ENCODE results near the gene ERAP2.

ERAP2 gene

GRCh38 chr5:96863949-96864584 lies 12.2 kb upstream of the ERAP2 start:
- H3K9ac ChIP-seq (ENCODE audit: low read depth, low read length), result no peak overlapping the region
- H3K36me3 ChIP-seq (ENCODE audit: control insufficient read depth, insufficient read depth, low read length), result no peaks in the 10 kb centered on the region
- H3K27ac ChIP-seq (ENCODE audit: low read depth, low read length), result no peak overlapping the region
- no peaks in the 10 kb centered on the region for H3K27me3 ChIP-seq (ENCODE audit: control insufficient read depth, insufficient read depth, low read length)
- peaks cover 1% of the 10 kb centered on the region; the same call in 1 of the 2 replicates for H3K4me1 ChIP-seq (ENCODE audit: control insufficient read depth, insufficient read depth, low read length)
- H3K4me3 ChIP-seq (ENCODE audit: low read depth, low read length), result no peak overlapping the region
- H3K9me3 ChIP-seq (ENCODE audit: control insufficient read depth, insufficient read depth, low read length), result no peaks in the 10 kb centered on the region

- Histone ChIP-seq H3K27ac (ENCODE audit: low read depth, low read length) (no peak overlapping the region), H3K27me3 (ENCODE audit: control insufficient read depth, insufficient read depth, low read length) (no peaks in the 10 kb centered on the region), H3K4me3 (ENCODE audit: low read depth, low read length) (no peak overlapping the region), H3K9ac (ENCODE audit: low read depth, low read length) (no peak overlapping the region), H3K36me3 (ENCODE audit: control insufficient read depth, insufficient read depth, low read length) (no peaks in the 10 kb centered on the region), H3K9me3 (ENCODE audit: control insufficient read depth, insufficient read depth, low read length) (no peaks in the 10 kb centered on the region), H3K4me1 (ENCODE audit: control insufficient read depth, insufficient read depth, low read length) (peaks cover 11% of the 10 kb centered on the region)
Measured at GRCh38 chr5:96864922-96865530, 11.3 kb upstream of the ERAP2 start.

GRCh38 chr5:96868603-96869371 lies 7.5 kb upstream of the ERAP2 start:
- Histone ChIP-seq H3K27ac (ENCODE audit: low read depth, low read length) (no peak overlapping the region), H3K27me3 (ENCODE audit: control insufficient read depth, insufficient read depth, low read length) (no peaks in the 10 kb centered on the region), H3K4me3 (ENCODE audit: low read depth, low read length) (no peak overlapping the region), H3K36me3 (ENCODE audit: control insufficient read depth, insufficient read depth, low read length) (no peaks in the 10 kb centered on the region), H3K4me1 (ENCODE audit: control insufficient read depth, insufficient read depth, low read length) (peaks cover 28% of the 10 kb centered on the region), H3K9me3 (ENCODE audit: control insufficient read depth, insufficient read depth, low read length) (no peaks in the 10 kb centered on the region), H3K9ac (ENCODE audit: low read depth, low read length) (no peak overlapping the region)

GRCh38 chr5:96869372-96869641 lies 7.0 kb upstream of the ERAP2 start:
- no peak overlapping the region for H3K9ac ChIP-seq (ENCODE audit: low read depth, low read length)
- no peaks in the 10 kb centered on the region for H3K27me3 ChIP-seq (ENCODE audit: control insufficient read depth, insufficient read depth, low read length)
- H3K27ac ChIP-seq (ENCODE audit: low read depth, low read length), result no peak overlapping the region
- no peak overlapping the region for H3K4me3 ChIP-seq (ENCODE audit: low read depth, low read length)
- H3K9me3 ChIP-seq (ENCODE audit: control insufficient read depth, insufficient read depth, low read length), result no peaks in the 10 kb centered on the region
- H3K36me3 ChIP-seq (ENCODE audit: control insufficient read depth, insufficient read depth, low read length), result no peaks in the 10 kb centered on the region
- peaks cover 28% of the 10 kb centered on the region for H3K4me1 ChIP-seq (ENCODE audit: control insufficient read depth, insufficient read depth, low read length)

- H3K9ac ChIP-seq (ENCODE audit: low read depth, low read length), result no peak overlapping the region
- H3K4me1 ChIP-seq (ENCODE audit: control insufficient read depth, insufficient read depth, low read length), result peaks cover 28% of the 10 kb centered on the region
- no peaks in the 10 kb centered on the region for H3K9me3 ChIP-seq (ENCODE audit: control insufficient read depth, insufficient read depth, low read length)
- H3K4me3 ChIP-seq (ENCODE audit: low read depth, low read length), result no peak overlapping the region
- H3K36me3 ChIP-seq (ENCODE audit: control insufficient read depth, insufficient read depth, low read length), result no peaks in the 10 kb centered on the region
- no peaks in the 10 kb centered on the region for H3K27me3 ChIP-seq (ENCODE audit: control insufficient read depth, insufficient read depth, low read length)
- peak overlapping the region; percentile 34 for H3K27ac ChIP-seq (ENCODE audit: low read depth, low read length)
Measured at GRCh38 chr5:96870094-96871026, 5.9 kb upstream of the ERAP2 start.

- Histone ChIP-seq H3K27me3 (ENCODE audit: control insufficient read depth, insufficient read depth, low read length) (no peaks in the 10 kb centered on the region), H3K4me3 (ENCODE audit: low read depth, low read length) (no peak overlapping the region), H3K9ac (ENCODE audit: low read depth, low read length) (no peak overlapping the region), H3K27ac (ENCODE audit: low read depth, low read length) (peak overlapping the region; percentile 34), H3K36me3 (ENCODE audit: control insufficient read depth, insufficient read depth, low read length) (no peaks in the 10 kb centered on the region), H3K4me1 (ENCODE audit: control insufficient read depth, insufficient read depth, low read length) (peaks cover 28% of the 10 kb centered on the region), H3K9me3 (ENCODE audit: control insufficient read depth, insufficient read depth, low read length) (no peaks in the 10 kb centered on the region)
Measured at GRCh38 chr5:96871027-96871399, 5.3 kb upstream of the ERAP2 start.

GRCh38 chr5:96871686-96872085 lies 4.6 kb upstream of the ERAP2 start:
- Histone ChIP-seq H3K9ac (ENCODE audit: low read depth, low read length) (no peak overlapping the region), H3K4me1 (ENCODE audit: control insufficient read depth, insufficient read depth, low read length) (peaks cover 32% of the 10 kb centered on the region)

GRCh38 chr5:96873449-96873848 lies 2.9 kb upstream of the ERAP2 start:
- Histone ChIP-seq H3K27me3 (ENCODE audit: control insufficient read depth, insufficient read depth, low read length) (no peaks in the 10 kb centered on the region), H3K27ac (ENCODE audit: low read depth, low read length) (no peak overlapping the region), H3K4me3 (ENCODE audit: low read depth, low read length) (no peak overlapping the region), H3K9ac (ENCODE audit: low read depth, low read length) (no peak overlapping the region), H3K4me1 (ENCODE audit: control insufficient read depth, insufficient read depth, low read length) (peaks cover 32% of the 10 kb centered on the region), H3K36me3 (ENCODE audit: control insufficient read depth, insufficient read depth, low read length) (no peaks in the 10 kb centered on the region), H3K9me3 (ENCODE audit: control insufficient read depth, insufficient read depth, low read length) (no peaks in the 10 kb centered on the region)

More at GRCh38 chr5:96871686-96872085, 4.6 kb upstream of the ERAP2 start:
- no peaks in the 10 kb centered on the region for H3K27me3 ChIP-seq (ENCODE audit: control insufficient read depth, insufficient read depth, low read length)
- H3K4me3 ChIP-seq (ENCODE audit: low read depth, low read length), result no peak overlapping the region
- peak overlapping the region; percentile 34 for H3K27ac ChIP-seq (ENCODE audit: low read depth, low read length)
- H3K9me3 ChIP-seq (ENCODE audit: control insufficient read depth, insufficient read depth, low read length), result no peaks in the 10 kb centered on the region
- H3K36me3 ChIP-seq (ENCODE audit: control insufficient read depth, insufficient read depth, low read length), result no peaks in the 10 kb centered on the region

GRCh38 chr5:96874631-96875030 lies 1.7 kb upstream of the ERAP2 start:
- Histone ChIP-seq H3K9me3 (ENCODE audit: control insufficient read depth, insufficient read depth, low read length) (no peaks in the 10 kb centered on the region), H3K27me3 (ENCODE audit: control insufficient read depth, insufficient read depth, low read length) (no peaks in the 10 kb centered on the region), H3K36me3 (ENCODE audit: control insufficient read depth, insufficient read depth, low read length) (no peaks in the 10 kb centered on the region), H3K4me3 (ENCODE audit: low read depth, low read length) (no peak overlapping the region), H3K27ac (ENCODE audit: low read depth, low read length) (no peak overlapping the region), H3K4me1 (ENCODE audit: control insufficient read depth, insufficient read depth, low read length) (peaks cover 25% of the 10 kb centered on the region), H3K9ac (ENCODE audit: low read depth, low read length) (no peak overlapping the region)

GRCh38 chr5:96875791-96876291 lies 459 bp upstream of the ERAP2 start:
- H3K9ac ChIP-seq (ENCODE audit: low read depth, low read length), result no peak overlapping the region
- H3K4me1 ChIP-seq (ENCODE audit: control insufficient read depth, insufficient read depth, low read length), result peaks cover 13% of the 10 kb centered on the region
- no peak overlapping the region for H3K27ac ChIP-seq (ENCODE audit: low read depth, low read length)
- H3K9me3 ChIP-seq (ENCODE audit: control insufficient read depth, insufficient read depth, low read length), result no peaks in the 10 kb centered on the region
- no peaks in the 10 kb centered on the region for H3K36me3 ChIP-seq (ENCODE audit: control insufficient read depth, insufficient read depth, low read length)
- H3K27me3 ChIP-seq (ENCODE audit: control insufficient read depth, insufficient read depth, low read length), result no peaks in the 10 kb centered on the region
- no peak overlapping the region for H3K4me3 ChIP-seq (ENCODE audit: low read depth, low read length)

All from HUES48 (cell line).